HCT116 (cell line): ENCODE measurements around the gene PCDHGC5.

ENCODE experiments used
- CBX3 ChIP-seq: IDR thresholded peaks from 2 replicates; pipeline ENCODE4 v1.6.1; 2012; ENCODE audit warnings: low read depth
- CEBPB ChIP-seq: IDR thresholded peaks from 2 replicates; pipeline ENCODE4 v1.6.1; 2012; ENCODE audit warnings: low read depth
- EZH2 ChIP-seq: fragments of 200-600 bp; sonication (generic); IDR thresholded peaks from 2 replicates; pipeline ENCODE4 v1.6.1; 2017; ENCODE audit warnings: antibody characterized with exemption, mixed run types
- EZH2phosphoT487 ChIP-seq: fragments of 200-600 bp; IDR thresholded peaks from 2 replicates; pipeline ENCODE4 v1.6.1; 2018; ENCODE audit warnings: antibody characterized with exemption, borderline replicate concordance
- FOSL1 ChIP-seq: IDR thresholded peaks from 2 replicates; pipeline ENCODE4 v1.6.1; 2012; ENCODE audit warnings: low read depth
- POLR2AphosphoS5 ChIP-seq: IDR thresholded peaks from 2 replicates; pipeline ENCODE4 v1.6.1; 2011; ENCODE audit warnings: mild to moderate bottlenecking, low read depth, low read length, moderate library complexity
- SIN3A ChIP-seq: IDR thresholded peaks from 2 replicates; pipeline ENCODE4 v1.6.1; 2012; ENCODE audit warnings: low read depth
- ZFX ChIP-seq: fragments of 450-650 bp; IDR thresholded peaks from 2 replicates; pipeline ENCODE4 v1.6.1; 2017
- ZNF274 ChIP-seq: fragments of 200-500 bp; sonication (Bioruptor generic); IDR thresholded peaks from 2 replicates; pipeline ENCODE4 v1.6.1; 2014; ENCODE audit warnings: mild to moderate bottlenecking, low read depth, low read length, inconsistent platforms
- TF ChIP-seq, protein P1 (sequence below), 3 experiments: fragments of 200-600 bp in 1 of 3; sonication (generic) in 1 of 3; IDR thresholded peaks in 2 of 3; conservative IDR thresholded peaks in 1 of 3; 2 replicates each; pipeline ENCODE4 v1.5.1; 2012 to 2017; ENCODE audit warnings: low read depth in 2 of 3, low read length in 2 of 3, antibody characterized with exemption in 1 of 3, borderline replicate concordance in 1 of 3, control low read depth in 1 of 3, mild to moderate bottlenecking in 1 of 3, mixed read lengths in 1 of 3, mixed run types in 1 of 3, moderate library complexity in 1 of 3; ENCODE audit not compliant: insufficient read depth in 1 of 3

- TF ChIP-seq CBX3 (no peak), POLR2AphosphoS5 (no peak), ZFX (no peak), EZH2 (no peak), ZNF274 (no peak), EZH2phosphoT487 (no peak), FOSL1 (no peak), CEBPB (no peak), SIN3A (no peak)
- TF ChIP-seq, protein P1, sequence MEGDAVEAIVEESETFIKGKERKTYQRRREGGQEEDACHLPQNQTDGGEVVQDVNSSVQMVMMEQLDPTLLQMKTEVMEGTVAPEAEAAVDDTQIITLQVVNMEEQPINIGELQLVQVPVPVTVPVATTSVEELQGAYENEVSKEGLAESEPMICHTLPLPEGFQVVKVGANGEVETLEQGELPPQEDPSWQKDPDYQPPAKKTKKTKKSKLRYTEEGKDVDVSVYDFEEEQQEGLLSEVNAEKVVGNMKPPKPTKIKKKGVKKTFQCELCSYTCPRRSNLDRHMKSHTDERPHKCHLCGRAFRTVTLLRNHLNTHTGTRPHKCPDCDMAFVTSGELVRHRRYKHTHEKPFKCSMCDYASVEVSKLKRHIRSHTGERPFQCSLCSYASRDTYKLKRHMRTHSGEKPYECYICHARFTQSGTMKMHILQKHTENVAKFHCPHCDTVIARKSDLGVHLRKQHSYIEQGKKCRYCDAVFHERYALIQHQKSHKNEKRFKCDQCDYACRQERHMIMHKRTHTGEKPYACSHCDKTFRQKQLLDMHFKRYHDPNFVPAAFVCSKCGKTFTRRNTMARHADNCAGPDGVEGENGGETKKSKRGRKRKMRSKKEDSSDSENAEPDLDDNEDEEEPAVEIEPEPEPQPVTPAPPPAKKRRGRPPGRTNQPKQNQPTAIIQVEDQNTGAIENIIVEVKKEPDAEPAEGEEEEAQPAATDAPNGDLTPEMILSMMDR (IDR thresholded peaks at IDR 0.05 in 2 of 3, conservative IDR thresholded peaks at IDR 0.05 in 1 of 3; ENCODE audit: borderline replicate concordance in 1 of 3, insufficient read depth in 1 of 3, low read depth in 2 of 3, low read length in 2 of 3) = no peak
Measured at GRCh38 chr5:141491323-141492167, 2.7 kb downstream of the PCDHGC5 start.
